ENCODE data around the gene TBXA2R. TPM values are rescaled to one million over a fixed set of nuclear protein-coding genes. Genes with fewer than 3 reads are reported as not detected.

The TBXA2R gene
- total and polyA plus RNA-seq, 2 of the 8 experiments (the other 6 are each of a cell fraction or from before 2014, with no cell fraction given): 0.39 to 0.50 TPM

GRCh38 chr19:3612901-3613741, 6.4 kb upstream of the TBXA2R start:
- no peak overlapping the region for H4K5ac ChIP-seq (ENCODE audit: insufficient read length, low read depth, low read length)
- no peaks in the 10 kb centered on the region for H3K79me2 ChIP-seq (ENCODE audit: control insufficient read depth in 1 of 2, insufficient read depth in 2 of 2, low read length in 2 of 2)
- no peaks in the 10 kb centered on the region for H3K9me3 ChIP-seq (ENCODE audit: insufficient read depth in 2 of 2, low read depth in 1 of 2, low read length in 1 of 2)
- H4K20me1 ChIP-seq (replicated peaks in 1 of 2; ENCODE audit: control insufficient read depth in 1 of 2, insufficient read depth in 2 of 2, low read length in 2 of 2): peaks cover 2 to 16% of the 10 kb centered on the region in 2 experiments
- H3K23me2 ChIP-seq (ENCODE audit: low read depth, low read length): no peaks in the 10 kb centered on the region
- no peak overlapping the region for H3K18ac ChIP-seq (ENCODE audit: extremely low read depth, low read length)
- H2BK5ac ChIP-seq (ENCODE audit: low read depth, low read length): peak overlapping the region; percentile 63; the same call in 1 of the 2 replicates
- peak; percentile 34 to 77 for DNase-seq (ENCODE audit: low read depth in 1 of 2, low spot score in 2 of 2)
- FAIRE-seq: no peak
- H3K4me2 ChIP-seq (ENCODE audit: insufficient read depth in 1 of 2, low read depth in 2 of 2, low read length in 2 of 2): no peak overlapping the region
- no peak overlapping the region for H3K23ac ChIP-seq (ENCODE audit: insufficient read length)
- no peaks in the 10 kb centered on the region; the same call in 1 of the 2 replicates for H3K79me1 ChIP-seq (ENCODE audit: low read depth, low read length)
- 76% methylated on average over 39 of the region's 79 CpGs; no CpG with 5 or more reads in 1 of the 2 experiments for WGBS, 2 experiments (ENCODE audit: extremely low coverage in 1 of 2, insufficient coverage in 1 of 2, insufficient read length in 1 of 2, insufficient replicate concordance in 2 of 2, low coverage in 1 of 2, low lambda C conversion rate in 2 of 2, missing lambda C conversion rate in 1 of 2)
- H3K4me1 ChIP-seq (replicated peaks in 1 of 4; ENCODE audit: control insufficient read depth in 3 of 4, insufficient read depth in 4 of 4, low read length in 3 of 4): peaks cover 0 to under 1% (median 0%) of the 10 kb centered on the region in 4 experiments; a peak in 2 of 7 replicates
- H2BK15ac ChIP-seq (ENCODE audit: low read length): no peak overlapping the region
- no peak overlapping the region for H2BK120ac ChIP-seq (replicated peaks; ENCODE audit: low read depth, low read length)
- no peak overlapping the region for H3K4ac ChIP-seq (replicated peaks; ENCODE audit: insufficient read length, low read depth, low read length)
- no peak overlapping the region for H2BK20ac ChIP-seq (ENCODE audit: low read length)
- H3K56ac ChIP-seq (replicated peaks; ENCODE audit: insufficient read length, low read depth, low read length): no peak overlapping the region
- H2AK5ac ChIP-seq (ENCODE audit: low read depth, low read length): no peak overlapping the region
- no peak overlapping the region for H3K9ac ChIP-seq (replicated peaks in 1 of 4; ENCODE audit: extremely low read depth in 1 of 4, low read depth in 3 of 4, low read length in 3 of 4)
- no peak overlapping the region for H4K91ac ChIP-seq (replicated peaks; ENCODE audit: insufficient read length, low read length)
- H3K27me3 ChIP-seq (replicated peaks in 1 of 4; ENCODE audit: control insufficient read depth in 3 of 4, extremely low read depth in 1 of 4, insufficient read depth in 3 of 4, low read length in 3 of 4): no peaks in the 10 kb centered on the region
- no peak overlapping the region for H2AFZ ChIP-seq (ENCODE audit: low read length)
- H4K8ac ChIP-seq (ENCODE audit: extremely low read depth, insufficient read depth, low read length): peak overlapping the region; percentile 68; the same call in 1 of the 2 replicates
- no peak overlapping the region for H3K27ac ChIP-seq (ENCODE audit: low read depth, low read length)
- ChIA-PET POLR2A (ENCODE audit: partially characterized antibody) (interaction anchor here (0.7 to 1.7 kb wide), 5 partner anchors 12 to 96 kb away, joined by 3 to 5 read pairs (median 3); no protein-coding TSS in a partner anchor), CTCF (ENCODE audit: partially characterized antibody) (interaction anchor here (0.8 to 1.4 kb wide), 9 partner anchors 9 to 48 kb away, joined by 3 to 4 read pairs (median 3); no protein-coding TSS in a partner anchor)
- no peak overlapping the region for H3K4me3 ChIP-seq (ENCODE audit: extremely low read depth in 1 of 4, insufficient read depth in 2 of 4, low read depth in 3 of 4, low read length in 4 of 4)
- H3K36me3 ChIP-seq (ENCODE audit: control insufficient read depth in 2 of 4, insufficient read depth in 4 of 4, low read length in 3 of 4): peaks cover 0 to 21% (median 3%) of the 10 kb centered on the region in 4 experiments; a peak in 2 of 8 replicates
- H2BK12ac ChIP-seq (ENCODE audit: low read depth, low read length): no peak overlapping the region
- H3K14ac ChIP-seq (ENCODE audit: insufficient read length): no peak overlapping the region
- peak; percentile 76 for TF ChIP-seq E2F6 (IDR thresholded peaks at IDR 0.05)
- no peak for TF ChIP-seq GABPA (IDR thresholded peaks at IDR 0.05; ENCODE audit: borderline replicate concordance, insufficient read depth, low read length)
- no peak for TF ChIP-seq ATF3 (IDR thresholded peaks at IDR 0.05; ENCODE audit: insufficient read depth, low read depth, low read length)
- no peak for TF ChIP-seq KDM1A (IDR thresholded peaks at IDR 0.05; ENCODE audit: borderline replicate concordance, low read length)
- no peak for TF ChIP-seq CHD2 (IDR thresholded peaks at IDR 0.05; ENCODE audit: low read length)
- no peak for TF ChIP-seq SRF (IDR thresholded peaks at IDR 0.05; ENCODE audit: low read depth, low read length)
- TF ChIP-seq POU5F1 (IDR thresholded peaks at IDR 0.05; ENCODE audit: low read depth, low read length): no peak
- TF ChIP-seq JUND (IDR thresholded peaks at IDR 0.05; ENCODE audit: low read length): no peak
- TF ChIP-seq RBBP5 (IDR thresholded peaks at IDR 0.05; ENCODE audit: borderline replicate concordance, low read depth, low read length): no peak
- TF ChIP-seq POLR2A (IDR thresholded peaks at IDR 0.05; ENCODE audit: control extremely low read depth in 1 of 2, low read depth in 2 of 2, low read length in 2 of 2): no peak
